Hematopoietic multipotent progenitor cell (in vitro differentiated cells): Measurements from ENCODE around the gene USH1G. TPM values are rescaled to one million over a fixed set of nuclear protein-coding genes. Genes with fewer than 3 reads are reported as not detected.
A peak's percentile ranks its signal among the peaks of the same experiment; 100 is the strongest.
"Not testable (repeated sequence)": the region's sequence is repeated elsewhere in the genome, so short reads cannot be mapped to it uniquely, and the experiment has no call there.

Experiments
- DNase-seq, 3 donors: peaks; one replicate each; pipeline ENCODE4 v3.0.0-alpha.2; 2011 to 2015; ENCODE audit warnings: low read depth in 2 of 3, low spot score in 2 of 3
- total RNA-seq: library from RNA; depleted of rRNA; stranded (reverse); fragments of >200 nt; gene quantifications from one replicate; pipeline ENCODE4 v1.2.3, GENCODE V29; 2012

Gene USH1G
- total RNA-seq, 1 donor: under 0.01 TPM

GRCh38 chr17:74935585-74936469 is 12.8 kb upstream of the USH1G start, which contains the start of gene OTOP3:
TSS of gene OTOP3 (plus strand) at chr17:74935898. CDS start at chr17:74935922, 24 bp downstream.
- no peak for DNase-seq

- DNase-seq: no peak
Measured at GRCh38 chr17:74935048-74935447, 12.0 kb upstream of the USH1G start.

GRCh38 chr17:74930535-74931036 is 7.5 kb upstream of the USH1G start:
- no peak for DNase-seq

DNA sequence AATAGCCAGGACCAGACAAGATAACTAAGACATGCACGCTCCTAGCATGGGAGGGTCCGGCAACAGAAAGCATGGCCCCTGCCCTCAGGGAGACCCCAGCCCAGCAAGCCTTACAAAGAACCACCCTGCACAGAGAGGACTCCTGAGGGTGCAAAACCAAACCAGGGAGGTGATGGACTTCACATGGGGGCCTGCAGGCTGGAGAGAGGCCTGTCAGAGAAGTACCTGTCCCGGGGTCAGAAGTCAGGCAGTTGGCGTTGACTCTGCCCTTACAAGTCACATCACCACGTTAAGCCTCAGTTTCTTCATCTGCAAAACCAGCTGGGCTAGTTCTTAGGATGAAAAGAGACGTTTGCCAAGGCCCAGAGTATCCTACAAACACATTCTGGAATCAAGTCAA is 5.7 kb upstream of the USH1G start:
- DNase-seq: no peak

- DNase-seq: no peak
Measured at GRCh38 chr17:74925242-74925641, 2.2 kb upstream of the USH1G start.

DNA sequence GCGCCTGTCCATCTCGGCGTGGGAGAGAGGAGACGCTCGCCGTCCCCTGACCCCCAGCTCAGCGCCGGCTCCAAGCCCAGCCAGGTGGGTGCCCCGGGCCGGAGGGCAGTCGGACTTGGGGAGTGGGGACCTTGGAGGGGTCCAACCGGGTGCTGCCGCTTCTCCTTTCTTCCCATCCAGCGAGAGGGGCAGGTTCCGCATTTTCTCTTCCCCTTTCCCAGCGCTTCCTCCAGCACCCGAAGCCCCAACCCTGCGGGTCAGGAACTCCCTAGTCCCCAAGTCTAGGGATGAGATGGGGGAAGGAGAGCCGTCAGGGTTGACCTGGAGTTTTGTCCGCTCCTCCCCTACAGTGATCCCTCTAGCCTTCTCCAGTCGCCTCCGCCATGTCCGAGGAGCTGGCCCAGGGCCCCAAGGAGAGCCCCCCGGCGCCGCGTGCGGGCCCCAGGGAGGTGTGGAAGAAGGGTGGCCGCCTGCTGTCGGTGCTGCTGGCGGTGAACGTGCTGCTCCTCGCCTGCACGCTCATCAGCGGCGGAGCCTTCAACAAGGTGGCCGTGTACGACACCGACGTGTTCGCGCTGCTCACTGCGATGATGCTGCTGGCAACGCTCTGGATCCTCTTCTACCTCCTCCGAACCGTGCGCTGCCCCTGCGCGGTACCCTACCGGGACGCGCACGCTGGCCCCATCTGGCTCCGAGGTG is 1.3 kb upstream of the USH1G start, which contains the start of gene OTOP2:
OTOP2 (plus strand) TSS at position 24 of the 699 bp plus-strand sequence; CDS start at position 384, 360 bp downstream.
- DNase-seq: peak in 1 of 3 donors; percentile 47

DNA sequence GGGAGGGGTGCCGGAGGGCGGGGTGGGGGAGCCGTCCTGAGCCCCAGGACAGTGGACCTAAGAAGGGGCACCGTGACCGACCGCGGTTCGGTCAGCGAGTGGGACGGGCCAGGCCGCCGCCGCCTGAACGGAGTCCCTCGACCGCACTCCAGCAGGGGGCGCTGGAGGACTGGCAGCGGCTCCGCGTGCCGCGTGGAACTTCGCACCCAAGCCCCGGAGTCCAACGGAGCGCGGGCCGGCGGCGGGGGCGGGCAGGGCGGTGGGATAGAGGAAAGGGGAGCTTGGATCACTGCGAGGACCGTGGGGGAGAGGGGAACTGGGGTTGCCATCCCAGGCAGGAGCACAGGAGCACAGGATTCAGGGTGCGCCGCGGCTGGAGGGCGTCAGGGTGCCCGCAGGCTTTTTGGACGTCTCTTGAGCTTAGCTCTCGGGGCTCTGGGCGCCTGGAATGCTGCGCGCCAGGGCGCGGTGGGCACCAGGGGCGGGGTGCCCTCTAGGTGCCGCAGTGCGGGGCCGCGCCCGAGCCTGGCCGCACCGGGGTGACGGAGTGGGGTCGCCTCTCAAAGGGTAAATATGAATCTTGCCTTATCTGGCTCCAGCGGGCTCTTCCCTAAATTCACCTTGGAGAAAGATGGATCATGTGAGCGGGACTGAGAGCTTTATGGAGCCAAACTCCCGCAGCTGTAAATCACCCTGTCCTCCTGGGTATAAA is 639 bp upstream of the USH1G start:
- peak; percentile 50 to 60 (median 60) for DNase-seq

DNA sequence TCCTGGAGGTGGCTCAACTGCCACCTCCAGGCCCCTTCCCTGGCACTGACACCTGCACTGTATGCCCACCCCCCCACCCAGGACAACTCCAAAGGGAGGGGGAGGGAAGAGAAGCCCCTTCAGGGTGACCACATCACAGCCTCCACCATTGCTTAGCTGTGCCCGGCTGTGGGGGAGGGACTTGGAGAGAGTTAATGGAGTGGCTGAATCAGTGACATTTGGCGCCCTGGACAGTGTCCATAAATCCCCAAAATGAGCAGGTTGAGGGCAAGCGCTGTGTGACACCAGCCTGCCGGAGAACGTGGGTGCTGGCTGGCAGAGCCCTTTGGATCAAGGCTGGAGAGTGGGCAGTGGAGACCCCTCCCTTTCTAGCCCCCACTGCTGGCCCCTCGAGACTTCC is 883 bp downstream of the USH1G start:
- DNase-seq: no peak

DNA sequence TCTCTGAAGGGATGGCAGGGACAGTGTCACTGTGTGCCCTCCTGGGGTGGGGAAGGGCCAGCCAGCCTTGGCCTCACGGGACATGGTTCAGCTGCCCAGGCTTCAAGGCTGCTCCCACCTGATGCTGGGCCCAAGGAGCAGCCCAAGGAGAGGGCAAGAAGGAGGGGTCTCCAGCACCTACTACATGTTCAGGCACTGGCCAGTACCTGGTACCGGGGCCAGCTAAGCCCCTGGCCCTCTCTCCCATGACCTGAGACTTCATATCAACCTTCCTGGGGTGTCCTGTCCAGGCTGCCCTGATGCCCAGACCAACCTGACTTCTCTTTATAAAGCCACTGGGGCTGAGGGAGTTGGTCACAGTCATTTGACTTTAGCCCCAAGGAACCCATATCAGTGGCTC is 1.3 kb downstream of the USH1G start:
- DNase-seq: no peak

GRCh38 chr17:74921026-74921681 is 1.9 kb downstream of the USH1G start:
- no peak for DNase-seq

GRCh38 chr17:74920642-74921025 is 2.4 kb downstream of the USH1G start:
- no peak for DNase-seq

- no peak for DNase-seq
Measured at GRCh38 chr17:74920306-74920620, 2.8 kb downstream of the USH1G start.

- peak in 1 of 3 donors; percentile 39 for DNase-seq
Measured at GRCh38 chr17:74919440-74920305, 3.4 kb downstream of the USH1G start.

GRCh38 chr17:74918906-74919305 is 4.1 kb downstream of the USH1G start:
- no peak for DNase-seq

GRCh38 chr17:74917430-74917829 is 5.6 kb downstream of the USH1G start:
- DNase-seq: peak in 1 of 3 donors; percentile 56

- no peak for DNase-seq
Measured at GRCh38 chr17:74916851-74917199, 6.2 kb downstream of the USH1G start.

GRCh38 chr17:74916136-74916850 is 6.8 kb downstream of the USH1G start:
- DNase-seq: no peak

GRCh38 chr17:74911423-74911822 is 11.6 kb downstream of the USH1G start:
- DNase-seq: not testable (repeated sequence)

GRCh38 chr17:74909097-74909496 is 14.0 kb downstream of the USH1G start:
- DNase-seq: not testable (repeated sequence)
